ENCODE data around the gene BTBD9. TPM values are rescaled to one million over a fixed set of nuclear protein-coding genes. Genes with fewer than 3 reads are reported as not detected.
A peak's percentile ranks its signal among the peaks of the same experiment; 100 is the strongest.

Gene BTBD9
- total RNA-seq, 6 experiments from 2014 or later: 11.0 to 12.7 (median 12.5) TPM

- Mint-ChIP-seq H3K27me3 (ENCODE audit: insufficient read depth) (peaks cover 11% of the 10 kb centered on the region), H3K36me3 (ENCODE audit: low read depth) (peaks cover 20% of the 10 kb centered on the region), H3K27ac (peak overlapping the region; percentile 77), H3K4me3 (no peak overlapping the region), H3K4me1 (ENCODE audit: low read depth) (peaks cover 23% of the 10 kb centered on the region), H3K9me3 (peaks cover 5% of the 10 kb centered on the region; the same call in 1 of the 2 replicates)
- no peak for DNase-seq
- no peak for TF ChIP-seq CTCF (IDR thresholded peaks at IDR 0.05)
Observed at GRCh38 chr6:38154731-38155130, 485.0 kb downstream of the BTBD9 start.

DNA sequence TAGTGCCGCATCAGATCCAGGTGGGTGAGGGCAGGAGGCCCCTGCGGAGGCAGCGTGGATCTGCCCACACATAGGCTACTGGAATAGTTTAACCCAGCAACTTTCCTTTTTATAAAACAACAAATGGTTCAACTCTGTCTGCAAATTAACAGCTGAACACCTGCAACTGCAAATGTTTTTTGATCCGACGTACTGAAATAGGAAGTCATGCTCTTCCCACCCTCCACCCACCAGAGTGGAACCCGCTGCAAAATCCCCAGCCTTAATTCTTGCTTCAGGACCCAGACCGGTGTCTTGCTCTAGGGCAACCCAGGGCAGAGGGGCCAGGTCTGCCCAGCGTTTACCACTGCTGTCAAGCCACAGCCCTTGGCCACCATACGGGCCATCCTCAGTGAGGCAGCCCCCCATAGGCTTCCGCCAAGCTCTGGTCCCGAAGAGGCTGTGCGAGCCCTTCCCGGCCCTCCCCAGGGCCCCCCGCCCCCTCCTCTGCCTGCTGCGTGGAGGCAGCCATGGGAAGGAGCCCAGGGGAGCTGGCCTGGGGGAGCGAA, 485.9 kb downstream of the BTBD9 start:
- Mint-ChIP-seq H3K27me3 (ENCODE audit: insufficient read depth) (peaks cover 8% of the 10 kb centered on the region), H3K36me3 (ENCODE audit: low read depth) (peaks cover 12% of the 10 kb centered on the region), H3K9me3 (peaks cover under 1% of the 10 kb centered on the region; the same call in 1 of the 2 replicates), H3K27ac (no peak overlapping the region), H3K4me1 (ENCODE audit: low read depth) (peaks cover 23% of the 10 kb centered on the region), H3K4me3 (no peak overlapping the region)
- DNase-seq: no peak
- TF ChIP-seq CTCF (IDR thresholded peaks at IDR 0.05): no peak

DNA sequence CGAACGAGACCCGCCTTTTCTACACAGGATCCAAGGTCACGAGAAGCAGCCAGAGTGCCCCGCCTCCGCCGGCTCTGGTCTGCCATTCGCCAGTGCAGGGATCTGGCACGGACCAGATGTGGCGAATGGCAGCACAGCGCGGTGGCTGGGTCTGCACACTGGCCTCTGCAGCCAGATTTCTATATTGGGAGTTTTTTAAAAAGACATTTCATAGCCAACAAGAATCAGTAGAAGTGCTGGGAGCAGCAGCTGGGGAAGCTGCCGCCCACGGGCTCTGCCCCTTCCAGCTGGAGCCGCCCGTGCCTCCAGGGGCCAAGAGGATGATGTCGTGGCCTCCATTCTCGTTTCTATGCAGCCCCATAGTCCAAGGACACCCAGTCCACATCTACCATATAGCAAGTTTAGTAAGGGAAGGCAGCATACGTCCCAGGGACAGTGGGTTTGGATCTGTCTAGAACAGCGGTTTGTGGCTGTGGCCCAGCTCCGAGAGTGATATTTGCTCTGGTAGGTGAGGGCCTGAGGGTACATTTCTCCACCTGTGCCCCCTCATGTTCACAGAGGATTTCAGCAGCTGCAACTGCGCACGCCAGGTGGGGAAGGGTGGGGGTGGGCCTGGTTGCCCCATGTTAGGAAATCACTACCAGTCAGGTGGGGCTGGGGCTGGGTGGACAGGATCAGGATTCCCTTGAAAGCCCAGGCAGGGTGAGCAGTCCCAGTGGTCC, 486.5 kb downstream of the BTBD9 start:
- DNase-seq: no peak
- Mint-ChIP-seq H3K36me3 (ENCODE audit: low read depth) (peaks cover 14% of the 10 kb centered on the region), H3K27me3 (ENCODE audit: insufficient read depth) (peaks cover 8% of the 10 kb centered on the region), H3K4me3 (no peak overlapping the region), H3K9me3 (no peaks in the 10 kb centered on the region), H3K4me1 (ENCODE audit: low read depth) (peaks cover 23% of the 10 kb centered on the region), H3K27ac (no peak overlapping the region)
- TF ChIP-seq CTCF (IDR thresholded peaks at IDR 0.05): no peak

GRCh38 chr6:38152620-38153019, 487.1 kb downstream of the BTBD9 start:
- peaks cover 8% of the 10 kb centered on the region for H3K27me3 Mint-ChIP-seq (ENCODE audit: insufficient read depth)
- no peak for TF ChIP-seq CTCF (IDR thresholded peaks at IDR 0.05)
- H3K4me3 Mint-ChIP-seq: no peak overlapping the region
- H3K36me3 Mint-ChIP-seq (ENCODE audit: low read depth): peaks cover 18% of the 10 kb centered on the region
- H3K9me3 Mint-ChIP-seq: no peaks in the 10 kb centered on the region
- DNase-seq: no peak
- H3K27ac Mint-ChIP-seq: no peak overlapping the region
- peaks cover 29% of the 10 kb centered on the region for H3K4me1 Mint-ChIP-seq (ENCODE audit: low read depth)

- Mint-ChIP-seq H3K4me1 (ENCODE audit: low read depth) (peaks cover 37% of the 10 kb centered on the region), H3K4me3 (no peak overlapping the region), H3K27ac (no peak overlapping the region), H3K36me3 (ENCODE audit: low read depth) (peaks cover 20% of the 10 kb centered on the region), H3K9me3 (no peaks in the 10 kb centered on the region), H3K27me3 (ENCODE audit: insufficient read depth) (peaks cover 8% of the 10 kb centered on the region)
- TF ChIP-seq CTCF (IDR thresholded peaks at IDR 0.05): no peak
- DNase-seq: no peak
Observed at GRCh38 chr6:38151580-38152500, 487.9 kb downstream of the BTBD9 start.
